ENCODE data around the gene OR2AG2.

OR2AG2 gene

GRCh38 chr11:6755303-6755952 is 16.3 kb downstream of the OR2AG2 start:
- peak; percentile 9 for DNase-seq (ENCODE audit: insufficient read length, low spot score)
- TF ChIP-seq POLR2A (IDR thresholded peaks at IDR 0.05; ENCODE audit: low read depth, low read length), result no peak
- peak; percentile 98 for FAIRE-seq

- no peak for TF ChIP-seq POLR2A (IDR thresholded peaks at IDR 0.05; ENCODE audit: low read depth, low read length)
- DNase-seq (ENCODE audit: insufficient read length, low spot score) (no peak), FAIRE-seq (no peak)
These were observed 24.6 kb downstream of the OR2AG2 start for GRCh38 chr11:6747097-6747668.

DNA sequence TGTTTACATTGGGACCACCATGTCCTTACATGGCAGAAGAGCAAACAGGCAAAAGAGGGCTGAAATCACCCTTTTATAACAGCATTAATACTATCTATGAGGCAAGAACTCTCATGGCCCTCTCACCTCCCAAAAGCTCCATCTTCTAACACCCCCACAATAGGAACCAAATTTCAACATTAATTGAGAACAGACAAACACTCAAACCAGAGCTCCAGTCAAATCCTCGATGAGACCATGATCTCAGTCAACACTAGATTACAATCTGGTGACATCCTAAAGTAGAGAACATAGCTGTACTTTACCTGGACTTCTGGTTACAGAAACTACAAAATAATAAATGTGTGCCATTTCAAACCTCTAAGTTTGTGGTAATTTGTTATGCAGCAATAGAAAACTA is 25.1 kb downstream of the OR2AG2 start:
- TF ChIP-seq POLR2A (IDR thresholded peaks at IDR 0.05; ENCODE audit: low read depth, low read length), result no peak
- DNase-seq (ENCODE audit: insufficient read length, low spot score), result no peak
- FAIRE-seq, result no peak

DNA sequence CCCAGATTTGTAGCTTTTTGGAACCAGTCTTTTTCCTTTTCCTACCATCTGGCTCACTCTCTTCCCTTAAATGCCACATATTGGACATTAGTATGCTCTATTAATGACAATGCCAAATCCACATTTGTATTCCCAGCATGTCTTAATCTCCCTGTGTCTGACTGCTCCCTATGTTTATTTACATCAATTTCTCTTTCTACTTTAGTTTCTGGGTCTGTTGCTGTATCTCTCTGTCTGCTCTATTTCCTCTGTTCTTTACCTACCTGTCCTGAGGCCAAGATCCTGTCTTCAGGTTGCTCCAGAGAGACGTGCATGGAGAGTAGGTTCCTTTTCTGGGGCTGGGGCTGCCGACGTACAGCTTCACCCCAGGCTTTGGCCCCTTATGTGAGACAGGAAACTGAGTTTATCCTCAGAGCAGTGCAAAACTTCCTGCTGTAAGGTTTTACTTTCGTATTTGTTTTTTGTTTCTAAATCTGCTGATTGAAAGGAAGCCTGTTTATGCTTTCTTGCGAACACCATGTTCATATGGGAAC is 25.6 kb downstream of the OR2AG2 start:
- no peak for DNase-seq (ENCODE audit: insufficient read length, low spot score)
- FAIRE-seq, result no peak

GRCh38 chr11:6745465-6746015 is 26.2 kb downstream of the OR2AG2 start:
- TF ChIP-seq POLR2A (IDR thresholded peaks at IDR 0.05; ENCODE audit: low read depth, low read length), result no peak
- DNase-seq (ENCODE audit: insufficient read length, low spot score), result no peak
- no peak for FAIRE-seq

More for the DNA sequence above, 25.6 kb downstream of the OR2AG2 start:
- no peak for TF ChIP-seq POLR2A (IDR thresholded peaks at IDR 0.05; ENCODE audit: low read depth, low read length)

- FAIRE-seq, result no peak
- no peak for TF ChIP-seq POLR2A (IDR thresholded peaks at IDR 0.05; ENCODE audit: low read depth, low read length)
- DNase-seq (ENCODE audit: insufficient read length, low spot score), result no peak
These were observed 26.8 kb downstream of the OR2AG2 start for GRCh38 chr11:6745018-6745417.

GRCh38 chr11:6742260-6742659 is 29.5 kb downstream of the OR2AG2 start:
- FAIRE-seq (no peak), DNase-seq (ENCODE audit: insufficient read length, low spot score) (no peak)
- no peak for TF ChIP-seq POLR2A (IDR thresholded peaks at IDR 0.05; ENCODE audit: low read depth, low read length)

- FAIRE-seq, result no peak
- no peak for TF ChIP-seq POLR2A (IDR thresholded peaks at IDR 0.05; ENCODE audit: low read depth, low read length)
- DNase-seq (ENCODE audit: insufficient read length, low spot score), result no peak
These were observed 33.2 kb downstream of the OR2AG2 start for GRCh38 chr11:6738590-6738989.

- FAIRE-seq (peak; percentile 85), DNase-seq (ENCODE audit: insufficient read length, low spot score) (peak; percentile 14)
- no peak for TF ChIP-seq POLR2A (IDR thresholded peaks at IDR 0.05; ENCODE audit: low read depth, low read length)
These were observed 33.8 kb downstream of the OR2AG2 start for GRCh38 chr11:6737872-6738466.

GRCh38 chr11:6736495-6737121 is 35.2 kb downstream of the OR2AG2 start:
- FAIRE-seq (no peak), DNase-seq (ENCODE audit: insufficient read length, low spot score) (no peak)

DNA sequence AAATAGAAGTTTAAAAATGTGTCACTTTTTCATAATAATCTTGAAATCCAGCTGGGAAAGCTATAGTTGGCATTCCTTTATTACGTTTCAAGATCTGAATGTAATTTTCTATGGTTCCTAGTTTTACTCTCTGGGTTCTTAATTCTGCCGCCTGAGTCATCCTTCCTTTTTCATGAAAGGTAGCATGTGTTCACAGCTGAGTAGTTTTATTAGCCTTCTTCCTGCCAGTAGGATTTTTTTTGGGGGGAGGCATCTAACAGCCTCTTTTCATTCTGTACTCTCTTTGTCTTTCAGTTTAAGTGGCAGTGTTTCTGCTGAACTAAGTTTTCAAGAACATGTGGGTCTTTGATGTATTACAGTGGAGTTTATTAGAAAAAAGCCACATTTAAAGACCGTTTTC is 36.5 kb downstream of the OR2AG2 start:
- FAIRE-seq (peak; percentile 64), DNase-seq (ENCODE audit: insufficient read length, low spot score) (no peak)
- TF ChIP-seq POLR2A (IDR thresholded peaks at IDR 0.05; ENCODE audit: low read depth, low read length), result no peak

More at GRCh38 chr11:6736495-6737121, 35.2 kb downstream of the OR2AG2 start:
- no peak for TF ChIP-seq POLR2A (IDR thresholded peaks at IDR 0.05; ENCODE audit: low read depth, low read length)

DNA sequence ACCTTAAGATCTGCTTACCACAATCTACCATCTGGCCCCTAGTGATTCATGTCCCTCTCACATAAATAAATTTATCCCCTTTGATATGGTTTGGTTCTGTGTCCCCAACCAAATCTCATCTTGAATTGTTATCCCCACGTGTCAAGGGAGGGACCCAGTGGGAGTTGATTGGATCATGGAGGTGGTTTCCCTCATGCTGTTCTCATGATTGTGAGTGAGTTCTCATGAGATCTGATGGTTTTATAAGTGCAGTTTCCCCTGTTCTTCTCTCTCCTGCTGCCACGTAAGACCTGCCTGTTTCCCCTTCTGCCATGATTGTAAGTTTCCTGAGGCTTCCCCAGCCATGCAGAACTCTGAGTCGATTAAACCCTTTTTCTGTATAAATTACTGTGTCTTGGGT is 37.2 kb downstream of the OR2AG2 start:
- TF ChIP-seq POLR2A (IDR thresholded peaks at IDR 0.05; ENCODE audit: low read depth, low read length), result no peak
- FAIRE-seq (no peak), DNase-seq (ENCODE audit: insufficient read length, low spot score) (no peak)

DNA sequence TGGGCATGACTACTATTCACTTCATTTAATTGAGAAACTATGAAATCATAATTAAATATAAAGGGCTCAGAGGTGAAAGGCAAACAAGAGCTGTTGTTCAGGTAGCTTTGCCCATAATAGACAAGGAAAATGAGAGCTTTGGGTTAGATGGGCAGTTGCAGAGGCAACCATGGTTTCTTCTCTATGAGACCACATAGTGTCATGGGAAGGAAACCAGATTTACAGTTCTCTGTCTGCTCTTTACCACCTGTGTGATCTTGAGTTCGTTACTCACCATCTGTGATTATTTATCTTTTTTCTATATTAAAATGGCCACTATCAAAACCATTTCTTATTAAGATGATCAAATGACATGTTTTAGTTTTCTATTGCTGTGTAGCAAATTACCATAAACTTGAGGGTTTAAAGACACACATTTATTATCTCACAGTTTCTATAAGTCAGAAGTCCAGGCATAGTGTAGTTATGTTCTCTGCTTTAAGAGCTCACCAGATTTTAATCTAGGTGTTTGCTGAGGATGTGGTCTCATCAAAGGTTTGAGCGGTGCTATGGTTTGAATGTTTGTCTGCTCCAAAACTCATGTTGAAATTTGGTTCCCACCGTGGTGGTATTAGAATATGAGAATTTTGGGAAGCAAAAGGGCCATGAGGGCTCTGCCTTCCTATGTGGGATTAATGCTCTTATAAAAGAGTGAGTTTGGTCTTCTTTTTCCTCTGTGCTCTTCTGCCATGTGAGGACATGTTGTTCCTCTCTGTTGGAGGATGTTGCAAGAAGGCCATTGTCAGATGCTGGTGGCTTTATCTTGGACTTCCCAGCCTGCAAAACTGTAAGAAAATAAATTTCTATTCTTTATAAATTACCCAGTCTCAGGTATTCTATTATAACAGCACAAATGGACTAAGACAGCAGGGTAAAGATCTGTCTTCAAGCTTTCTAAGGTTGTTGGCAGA is 38.2 kb downstream of the OR2AG2 start:
- TF ChIP-seq POLR2A (IDR thresholded peaks at IDR 0.05; ENCODE audit: low read depth, low read length), result no peak
- FAIRE-seq (no peak), DNase-seq (ENCODE audit: insufficient read length, low spot score) (no peak)
